ENCODE measurements around the gene FLT4. TPM values are rescaled to one million over a fixed set of nuclear protein-coding genes. Genes with fewer than 3 reads are reported as not detected.
A peak's percentile ranks its signal among the peaks of the same experiment; 100 is the strongest.

FLT4 gene
- total RNA-seq (10 to 100 TPM in 8 of 9 donors, 1 to 10 TPM in 1; 9.7 to 50.1 (median 25.1) TPM), polyA plus RNA-seq (10 to 100 TPM in 2 of 3 donors, 1 to 10 TPM in 1; 3.3 to 80.1 (median 26.0) TPM)
- long read RNA-seq, donor 1, partial matches to known transcripts = 5 of 5 reads
- long read RNA-seq, donor 1, other reads (novel, unspliced or antisense) = 0 of 5 reads
- long read RNA-seq, donor 2 = 0 reads
- long read RNA-seq, donor 3, full-length matches to known transcripts = 2 of 2 reads
- long read RNA-seq, donor 3, partial matches to known transcripts = 0 of 2 reads
- long read RNA-seq, donor 3, other reads (novel, unspliced or antisense) = 0 of 2 reads
- long read RNA-seq, donor 4 = 0 reads
- long read RNA-seq, donor 5, full-length matches to known transcripts = 9 of 29 reads
- long read RNA-seq, donor 5, partial matches to known transcripts = 10 of 29 reads
- long read RNA-seq, donor 5, other reads (novel, unspliced or antisense) = 10 of 29 reads
- long read RNA-seq, donor 6, partial matches to known transcripts = 2 of 4 reads
- long read RNA-seq, donor 6, other reads (novel, unspliced or antisense) = 2 of 4 reads
- long read RNA-seq, donor 7, partial matches to known transcripts = 0 of 1 reads
- long read RNA-seq, donor 7, other reads (novel, unspliced or antisense) = 0 of 1 reads
- long read RNA-seq, donor 8 = 0 reads
- long read RNA-seq, donor 9, partial matches to known transcripts = 6 of 6 reads
- long read RNA-seq, donor 9, other reads (novel, unspliced or antisense) = 0 of 6 reads
- long read RNA-seq, donor 10 = 0 reads

- TF ChIP-seq, protein P1, sequence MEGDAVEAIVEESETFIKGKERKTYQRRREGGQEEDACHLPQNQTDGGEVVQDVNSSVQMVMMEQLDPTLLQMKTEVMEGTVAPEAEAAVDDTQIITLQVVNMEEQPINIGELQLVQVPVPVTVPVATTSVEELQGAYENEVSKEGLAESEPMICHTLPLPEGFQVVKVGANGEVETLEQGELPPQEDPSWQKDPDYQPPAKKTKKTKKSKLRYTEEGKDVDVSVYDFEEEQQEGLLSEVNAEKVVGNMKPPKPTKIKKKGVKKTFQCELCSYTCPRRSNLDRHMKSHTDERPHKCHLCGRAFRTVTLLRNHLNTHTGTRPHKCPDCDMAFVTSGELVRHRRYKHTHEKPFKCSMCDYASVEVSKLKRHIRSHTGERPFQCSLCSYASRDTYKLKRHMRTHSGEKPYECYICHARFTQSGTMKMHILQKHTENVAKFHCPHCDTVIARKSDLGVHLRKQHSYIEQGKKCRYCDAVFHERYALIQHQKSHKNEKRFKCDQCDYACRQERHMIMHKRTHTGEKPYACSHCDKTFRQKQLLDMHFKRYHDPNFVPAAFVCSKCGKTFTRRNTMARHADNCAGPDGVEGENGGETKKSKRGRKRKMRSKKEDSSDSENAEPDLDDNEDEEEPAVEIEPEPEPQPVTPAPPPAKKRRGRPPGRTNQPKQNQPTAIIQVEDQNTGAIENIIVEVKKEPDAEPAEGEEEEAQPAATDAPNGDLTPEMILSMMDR (IDR thresholded peaks at IDR 0.05) = no peak
- no peak for TF ChIP-seq POLR2A (IDR thresholded peaks at IDR 0.05)
- no peaks in the 10 kb centered on the region for H3K36me3 ChIP-seq (replicated peaks in 1 of 2)
- H3K27me3 ChIP-seq = peaks cover 16% of the 10 kb centered on the region
- H3K9me3 ChIP-seq (replicated peaks in 1 of 3) = no peaks in the 10 kb centered on the region
- 1 to 3% (median 1%) methylated on average over 12 to 89 of the region's 89 CpGs for WGBS, 4 donors
- no peak for DNase-seq
- H3K4me1 ChIP-seq (replicated peaks in 1 of 2) = peaks cover 6% of the 10 kb centered on the region in 2 donors
- H3K27ac ChIP-seq = peak within 1 kb of the TSS in 1 of 5 donors; percentile 44
- peak within 1 kb of the TSS in 1 of 4 donors; percentile 50 for H3K4me3 ChIP-seq
- intact Hi-C loops (cut with DNase I) = no loop called here
Observed at GRCh38 chr5:180649297-180650039, at the start of gene FLT4. TSS of gene FLT4 (minus strand) at chr5:180649600. CDS start at chr5:180649545, 55 bp downstream.

- Histone ChIP-seq H3K36me3 (replicated peaks in 1 of 2) (no peaks in the 10 kb centered on the region), H3K27ac (no peak overlapping the region), H3K4me3 (no peak overlapping the region), H3K4me1 (replicated peaks in 1 of 2) (no peaks in the 10 kb centered on the region), H3K9me3 (replicated peaks in 1 of 3) (no peaks in the 10 kb centered on the region), H3K27me3 (no peaks in the 10 kb centered on the region)
- no peak for TF ChIP-seq POLR2A (IDR thresholded peaks at IDR 0.05)
- TF ChIP-seq, protein P1 (IDR thresholded peaks at IDR 0.05) = no peak
- intact Hi-C loops (cut with DNase I) = no loop called here
- DNase-seq = no peak
- WGBS, 4 donors = 62 to 79% (median 77%) methylated on average over 1 of the region's 1 CpG
Observed at GRCh38 chr5:180699042-180699441, 49.6 kb upstream of the FLT4 start.

DNA sequence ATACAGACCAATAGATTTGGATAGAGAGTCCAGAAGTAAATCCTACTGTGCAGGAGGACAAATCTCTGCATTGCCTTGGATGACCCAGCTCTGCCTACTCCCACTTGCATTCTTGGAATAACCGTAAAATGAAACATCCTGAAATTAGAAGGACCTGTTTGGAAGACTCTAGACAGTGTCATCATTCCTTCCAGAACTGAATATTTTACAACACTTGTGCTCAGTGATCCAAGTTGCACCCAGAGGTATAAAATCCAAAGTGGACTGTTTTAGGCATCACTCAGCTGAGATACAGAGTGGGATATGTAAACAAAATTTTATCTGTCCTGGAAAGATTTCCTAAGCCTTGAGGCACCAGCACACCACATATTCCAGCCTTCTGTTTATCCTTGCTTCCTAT is 46.7 kb upstream of the FLT4 start:
- H3K27me3 ChIP-seq = peaks cover 5% of the 10 kb centered on the region
- H3K27ac ChIP-seq = no peak overlapping the region
- no peaks in the 10 kb centered on the region for H3K9me3 ChIP-seq (replicated peaks in 1 of 3)
- no peak overlapping the region for H3K4me3 ChIP-seq
- WGBS, 4 donors = 84 to 97% (median 87%) methylated on average over 1 of the region's 1 CpG
- intact Hi-C loops (cut with DNase I) = no loop called here
- DNase-seq = no peak
- no peaks in the 10 kb centered on the region for H3K4me1 ChIP-seq (replicated peaks in 1 of 2)
- H3K36me3 ChIP-seq (replicated peaks in 1 of 2) = no peaks in the 10 kb centered on the region
- TF ChIP-seq, protein P1 (IDR thresholded peaks at IDR 0.05) = no peak
- no peak for TF ChIP-seq POLR2A (IDR thresholded peaks at IDR 0.05)

GRCh38 chr5:180692429-180692828 is 43.0 kb upstream of the FLT4 start:
- Histone ChIP-seq H3K4me1 (replicated peaks in 1 of 2) (no peaks in the 10 kb centered on the region), H3K27ac (no peak overlapping the region), H3K4me3 (no peak overlapping the region), H3K36me3 (replicated peaks in 1 of 2) (no peaks in the 10 kb centered on the region), H3K27me3 (peaks cover 5% of the 10 kb centered on the region), H3K9me3 (replicated peaks in 1 of 3) (no peaks in the 10 kb centered on the region)
- TF ChIP-seq, protein P1 (IDR thresholded peaks at IDR 0.05) = no peak
- no peak for TF ChIP-seq POLR2A (IDR thresholded peaks at IDR 0.05)
- 43 to 74% (median 54%) methylated on average over 3 of the region's 3 CpGs for WGBS, 4 donors
- intact Hi-C loops (cut with DNase I) = no loop called here
- no peak for DNase-seq
